HepG2 (cell line): ENCODE data around the gene BAIAP2L2. TPM values are rescaled to one million over a fixed set of nuclear protein-coding genes. Genes with fewer than 3 reads are reported as not detected.

Source experiments
- ATAC-seq: fragments of 200-7000 bp; cut with Tn5 transposase; 3 replicates; pipeline ENCODE4 v1.9.1; 2020; ENCODE audit warnings: mild to moderate bottlenecking, moderate library complexity
- BruUV-seq: library from RNA; stranded (reverse); fragments of 400-500 nt; replicated peaks from 2 replicates; lab custom pipeline; 2021; lab: Mats Ljungman, UMichigan
- CTCF ChIA-PET: fragments of 300-600 bp; formaldehyde crosslinking; extraction: SDS; loops from one replicate; lab custom pipeline; 2021; ENCODE audit warnings: low total read pairs, inconsistent platforms, low intra/inter-chr PET ratio; lab: Yijun Ruan, JAX
- POLR2A ChIA-PET: fragments of 350-600 bp; sonication (Branson Sonifier 250); formaldehyde crosslinking; loops from one replicate; lab custom pipeline; 2020; ENCODE audit warnings: antibody characterized with exemption, inconsistent platforms; lab: Yijun Ruan, JAX
- DNase-seq: peaks from one replicate; pipeline ENCODE4 v3.0.0-alpha.2; 2015; ENCODE audit warnings: low spot score
- FAIRE-seq: peaks from 3 replicates; lab custom pipeline; 2011; peaks lifted over from hg19 to GRCh38; lab: Jason Lieb, UNC
- H2AFZ ChIP-seq: one replicate; pipeline ENCODE4 v1.6.1; 2011; ENCODE audit warnings: low read length, inconsistent platforms
- H3K27ac ChIP-seq: fragments of 300-600 bp; 3 replicates; pipeline ENCODE4 v1.8.0; 2011; ENCODE audit warnings: mixed run types, mild to moderate bottlenecking, mixed read lengths, low read length, inconsistent platforms; ENCODE audit not compliant: insufficient read depth; ENCODE audit errors: extremely low read length
- H3K27me3 ChIP-seq, 2 experiments: fragments of 200-600 bp in 1 of 2; 2 replicates in 1 of 2; 3 replicates in 1 of 2; pipeline versions ENCODE4 v1.6.0 to v1.8.0; 2011; ENCODE audit warnings: low read length in 2 of 2, mild to moderate bottlenecking in 2 of 2, moderate library complexity in 2 of 2, inconsistent platforms in 1 of 2; ENCODE audit not compliant: insufficient read depth in 2 of 2, control insufficient read depth in 1 of 2
- H3K36me3 ChIP-seq, 2 experiments: fragments of 200-600 bp in 1 of 2; replicated peaks in 1 of 2; 2 replicates in 1 of 2; 3 replicates in 1 of 2; pipeline versions ENCODE4 v1.5.1 to v1.8.0; 2011; ENCODE audit warnings: low read length in 2 of 2, inconsistent platforms in 1 of 2; ENCODE audit not compliant: insufficient read depth in 2 of 2, control insufficient read depth in 1 of 2
- H3K4me1 ChIP-seq: 2 replicates; pipeline ENCODE4 v1.5.1; 2012; ENCODE audit warnings: low read length, inconsistent platforms; ENCODE audit not compliant: insufficient read depth
- H3K4me2 ChIP-seq: 2 replicates; pipeline ENCODE4 v1.6.0; 2011; ENCODE audit warnings: low read depth, low read length, inconsistent platforms
- H3K4me3 ChIP-seq, 3 experiments: fragments of 200-600 bp in 1 of 3; sonication (generic), shearing (Covaris generic) in 1 of 3; replicated peaks in 1 of 3; 2 replicates each; pipeline ENCODE4 v1.5.1; 2011 to 2016; ENCODE audit warnings: low read length in 3 of 3, inconsistent platforms in 2 of 3, low read depth in 2 of 3, mild to moderate bottlenecking in 2 of 3, control low read depth in 1 of 3, mixed read lengths in 1 of 3; ENCODE audit not compliant: insufficient read depth in 1 of 3
- H3K79me2 ChIP-seq: one replicate; pipeline ENCODE4 v1.6.1; 2011; ENCODE audit warnings: low read length, inconsistent platforms; ENCODE audit not compliant: insufficient read depth
- H3K9ac ChIP-seq: 2 replicates; pipeline ENCODE4 v1.6.0; 2011; ENCODE audit warnings: mild to moderate bottlenecking, low read depth, low read length, inconsistent platforms; ENCODE audit not compliant: insufficient read depth
- H3K9me3 ChIP-seq: 2 replicates; pipeline ENCODE4 v1.5.1; 2012; ENCODE audit warnings: mild to moderate bottlenecking, low read length
- H4K20me1 ChIP-seq: 2 replicates; pipeline ENCODE4 v1.6.0; 2011; ENCODE audit warnings: inconsistent platforms, mild to moderate bottlenecking, low read length, moderate library complexity; ENCODE audit not compliant: insufficient read depth
- HDAC1 ChIP-seq: sonication (generic); formaldehyde crosslinking; IDR thresholded peaks from 2 replicates; pipeline ENCODE4 v1.5.1; 2020; ENCODE audit warnings: mild to moderate bottlenecking, missing genetic modification reagents
- JDP2 ChIP-seq: sonication (generic); formaldehyde crosslinking; IDR thresholded peaks from 2 replicates; pipeline ENCODE4 v1.8.1; 2022; ENCODE audit warnings: missing genetic modification reagents, borderline replicate concordance
- RFX5 ChIP-seq: IDR thresholded peaks from 2 replicates; pipeline ENCODE4 v1.6.1; 2011; ENCODE audit warnings: low read depth, low read length, improper control_type of control experiment
- SMAD1 ChIP-seq: sonication (generic); formaldehyde crosslinking; IDR thresholded peaks from 2 replicates; pipeline ENCODE4 v1.4.0; 2020; ENCODE audit warnings: missing genetic modification reagents, low read depth, mild to moderate bottlenecking, borderline replicate concordance
- SSRP1 ChIP-seq: IDR thresholded peaks from 2 replicates; pipeline ENCODE4 v1.6.1; 2016; ENCODE audit warnings: control low read depth
- ZNF34 ChIP-seq: sonication (generic); formaldehyde crosslinking; IDR thresholded peaks from 2 replicates; pipeline ENCODE4 v1.4.0; 2020; ENCODE audit warnings: mild to moderate bottlenecking, missing genetic modification reagents, borderline replicate concordance
- WGBS: methylation state at CpG from one replicate; pipeline ENCODE4 v1.1.6; 2017; ENCODE audit warnings: low lambda C conversion rate; 5-methylcytosine and 5-hydroxymethylcytosine counted together
- in situ Hi-C: cut with HindIII; loops from 2 replicates; pipeline ENCODE4 v1.10.0; 2017; ENCODE audit warnings: low pct_unique_long_range_greater_than_20kb; ENCODE audit not compliant: extremely low pct_ligation_motif_present
- intact Hi-C: fragments of 100-400 bp; cut with micrococcal nuclease; formaldehyde crosslinking; loops from one replicate; pipeline ENCODE4 v1.10.0; 2022; ENCODE audit not compliant: unreplicated experiment
- polyA plus RNA-seq, 8 experiments: library from polyadenylated mRNA; depleted of rRNA in 3 of 8; stranded (reverse) in 7 of 8; unstranded in 1 of 8; fragments of >200 nt; fragmentation: Illumina TruSeq in 4 of 8; extraction: Trizol in 4 of 8; gene quantifications; 2 replicates each; pipeline versions ENCODE4 v1.2.1 to v1.2.3, GENCODE V29; 2011 to 2016; ENCODE audit warnings: low read depth in 4 of 8, missing spikeins in 1 of 8, mixed read lengths in 1 of 8; ENCODE audit not compliant: insufficient read depth in 1 of 8
- total RNA-seq, 5 experiments: library from RNA; depleted of rRNA; stranded (reverse); fragments of >200 nt; fragmentation: Illumina TruSeq; extraction: Trizol; gene quantifications; 2 replicates each; pipeline ENCODE4 v1.2.3, GENCODE V29; 2016; ENCODE audit warnings: low read depth in 1 of 5
- TF ChIP-seq, protein P1 (sequence below): sonication (generic); formaldehyde crosslinking; IDR thresholded peaks from 2 replicates; pipeline ENCODE4 v1.9.0; 2021; ENCODE audit warnings: missing genetic modification reagents, borderline replicate concordance
- TF ChIP-seq, protein P2 (sequence below): sonication (generic); formaldehyde crosslinking; IDR thresholded peaks from 2 replicates; pipeline ENCODE4 v1.4.0; 2020; ENCODE audit warnings: mild to moderate bottlenecking, low read depth, missing genetic modification reagents
- TF ChIP-seq, protein P3 (sequence below), 2 experiments: sonication (generic) in 1 of 2; formaldehyde crosslinking in 1 of 2; IDR thresholded peaks; 2 replicates each; pipeline versions ENCODE4 v1.6.1 to v1.9.0; 2014 to 2022; ENCODE audit warnings: antibody characterized with exemption in 1 of 2, borderline replicate concordance in 1 of 2, inconsistent platforms in 1 of 2, low read depth in 1 of 2, missing genetic modification reagents in 1 of 2

BAIAP2L2 gene
- total and polyA plus RNA-seq, 2 of the 13 experiments (the other 11 are each of a cell fraction or from before 2014, with no cell fraction given) = 4.4 to 7.5 TPM

- H3K4me3 ChIP-seq = no peak overlapping the region
- no peaks in the 10 kb centered on the region for H3K9me3 ChIP-seq
- intact Hi-C loops = no loop called here
- WGBS = 100% methylated on average over 1 of the region's 8 CpGs
- FAIRE-seq (no peak), DNase-seq (no peak), ATAC-seq (no peak)
- H3K4me2 ChIP-seq = no peak overlapping the region
- H4K20me1 ChIP-seq = no peaks in the 10 kb centered on the region
- no peaks in the 10 kb centered on the region for H3K27me3 ChIP-seq
- H3K79me2 ChIP-seq = no peaks in the 10 kb centered on the region
- H3K27ac ChIP-seq = no peak overlapping the region
- peaks cover 19 to 41% of the 10 kb centered on the region in 2 experiments; a peak in 4 of 5 replicates for H3K36me3 ChIP-seq
- TF ChIP-seq SSRP1 (no peak), RFX5 (no peak)
- ChIA-PET POLR2A (no interaction called here), CTCF (no interaction called here)
- H3K4me1 ChIP-seq = 0 out of 2 replicates have a peak, but pooled peaks cover 5% of the 10 kb centered on the region
- in situ Hi-C loops = no loop called here
- no TSS peak for BruUV-seq
- H2AFZ ChIP-seq = no peak overlapping the region
- no peak overlapping the region for H3K9ac ChIP-seq
Observed at GRCh38 chr22:38065539-38065938, 44.9 kb downstream of the BAIAP2L2 start.

- Histone ChIP-seq H3K79me2 (no peaks in the 10 kb centered on the region), H3K9me3 (no peaks in the 10 kb centered on the region), H3K4me2 (no peak overlapping the region), H4K20me1 (no peaks in the 10 kb centered on the region), H3K4me1 (peaks cover 10% of the 10 kb centered on the region), H3K9ac (no peak overlapping the region), H3K27me3 (no peaks in the 10 kb centered on the region), H2AFZ (no peak overlapping the region), H3K36me3 (peaks cover 17 to 37% of the 10 kb centered on the region in 2 experiments), H3K4me3 (no peak overlapping the region), H3K27ac (no peak overlapping the region)
- no peak for ATAC-seq
- in situ Hi-C loops (no loop called here), intact Hi-C loops (no loop called here)
- 94% methylated on average over 6 of the region's 6 CpGs for WGBS
- DNase-seq = no peak
- ChIA-PET POLR2A (no interaction called here), CTCF (no interaction called here)
- FAIRE-seq = no peak
- no TSS peak for BruUV-seq
- TF ChIP-seq JDP2 (CRISPR knock-in tag) = no peak
- no peak for TF ChIP-seq HDAC1 (CRISPR knock-in tag)
- TF ChIP-seq, protein P1, sequence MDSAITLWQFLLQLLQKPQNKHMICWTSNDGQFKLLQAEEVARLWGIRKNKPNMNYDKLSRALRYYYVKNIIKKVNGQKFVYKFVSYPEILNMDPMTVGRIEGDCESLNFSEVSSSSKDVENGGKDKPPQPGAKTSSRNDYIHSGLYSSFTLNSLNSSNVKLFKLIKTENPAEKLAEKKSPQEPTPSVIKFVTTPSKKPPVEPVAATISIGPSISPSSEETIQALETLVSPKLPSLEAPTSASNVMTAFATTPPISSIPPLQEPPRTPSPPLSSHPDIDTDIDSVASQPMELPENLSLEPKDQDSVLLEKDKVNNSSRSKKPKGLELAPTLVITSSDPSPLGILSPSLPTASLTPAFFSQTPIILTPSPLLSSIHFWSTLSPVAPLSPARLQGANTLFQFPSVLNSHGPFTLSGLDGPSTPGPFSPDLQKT = no peak
- TF ChIP-seq, protein P2, sequence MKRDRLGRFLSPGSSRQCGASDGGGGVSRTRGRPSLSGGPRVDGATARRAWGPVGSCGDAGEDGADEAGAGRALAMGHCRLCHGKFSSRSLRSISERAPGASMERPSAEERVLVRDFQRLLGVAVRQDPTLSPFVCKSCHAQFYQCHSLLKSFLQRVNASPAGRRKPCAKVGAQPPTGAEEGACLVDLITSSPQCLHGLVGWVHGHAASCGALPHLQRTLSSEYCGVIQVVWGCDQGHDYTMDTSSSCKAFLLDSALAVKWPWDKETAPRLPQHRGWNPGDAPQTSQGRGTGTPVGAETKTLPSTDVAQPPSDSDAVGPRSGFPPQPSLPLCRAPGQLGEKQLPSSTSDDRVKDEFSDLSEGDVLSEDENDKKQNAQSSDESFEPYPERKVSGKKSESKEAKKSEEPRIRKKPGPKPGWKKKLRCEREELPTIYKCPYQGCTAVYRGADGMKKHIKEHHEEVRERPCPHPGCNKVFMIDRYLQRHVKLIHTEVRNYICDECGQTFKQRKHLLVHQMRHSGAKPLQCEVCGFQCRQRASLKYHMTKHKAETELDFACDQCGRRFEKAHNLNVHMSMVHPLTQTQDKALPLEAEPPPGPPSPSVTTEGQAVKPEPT (CRISPR knock-in tag) = no peak
- TF ChIP-seq SMAD1 (CRISPR knock-in tag) = no peak
- no peak for TF ChIP-seq ZNF34 (CRISPR knock-in tag)
- TF ChIP-seq, protein P3, sequence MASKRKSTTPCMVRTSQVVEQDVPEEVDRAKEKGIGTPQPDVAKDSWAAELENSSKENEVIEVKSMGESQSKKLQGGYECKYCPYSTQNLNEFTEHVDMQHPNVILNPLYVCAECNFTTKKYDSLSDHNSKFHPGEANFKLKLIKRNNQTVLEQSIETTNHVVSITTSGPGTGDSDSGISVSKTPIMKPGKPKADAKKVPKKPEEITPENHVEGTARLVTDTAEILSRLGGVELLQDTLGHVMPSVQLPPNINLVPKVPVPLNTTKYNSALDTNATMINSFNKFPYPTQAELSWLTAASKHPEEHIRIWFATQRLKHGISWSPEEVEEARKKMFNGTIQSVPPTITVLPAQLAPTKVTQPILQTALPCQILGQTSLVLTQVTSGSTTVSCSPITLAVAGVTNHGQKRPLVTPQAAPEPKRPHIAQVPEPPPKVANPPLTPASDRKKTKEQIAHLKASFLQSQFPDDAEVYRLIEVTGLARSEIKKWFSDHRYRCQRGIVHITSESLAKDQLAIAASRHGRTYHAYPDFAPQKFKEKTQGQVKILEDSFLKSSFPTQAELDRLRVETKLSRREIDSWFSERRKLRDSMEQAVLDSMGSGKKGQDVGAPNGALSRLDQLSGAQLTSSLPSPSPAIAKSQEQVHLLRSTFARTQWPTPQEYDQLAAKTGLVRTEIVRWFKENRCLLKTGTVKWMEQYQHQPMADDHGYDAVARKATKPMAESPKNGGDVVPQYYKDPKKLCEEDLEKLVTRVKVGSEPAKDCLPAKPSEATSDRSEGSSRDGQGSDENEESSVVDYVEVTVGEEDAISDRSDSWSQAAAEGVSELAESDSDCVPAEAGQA (IDR thresholded peaks at IDR 0.05; ENCODE audit: low read depth) = no peak
- TF ChIP-seq, protein P3 (CRISPR knock-in tag; IDR thresholded peaks at IDR 0.05; ENCODE audit: borderline replicate concordance) = no peak
Observed at GRCh38 chr22:38062791-38063190, 47.7 kb downstream of the BAIAP2L2 start.
